HEK293 (cell line): ENCODE measurements around the gene NCLN.

Source experiments
- CTCF ChIA-PET: fragments of 350-600 bp; formaldehyde crosslinking; extraction: SDS; loops from one replicate; lab custom pipeline; 2021; ENCODE audit warnings: antibody characterized with exemption; lab: Yijun Ruan, JAX
- POLR2A ChIA-PET: fragments of 300-600 bp; formaldehyde crosslinking; extraction: SDS; loops from one replicate; lab custom pipeline; 2020; ENCODE audit warnings: antibody characterized with exemption, inconsistent platforms; lab: Yijun Ruan, JAX
- H3K27ac ChIP-seq: fragments of 200-500 bp; sonication (Bioruptor generic); 2 replicates; pipeline ENCODE4 v1.5.1; 2014; ENCODE audit warnings: low read depth, low read length, control low read depth, inconsistent platforms; ENCODE audit errors: extremely low read depth
- H3K36me3 ChIP-seq, 2 experiments: fragments of 200-500 bp in 1 of 2; sonication (Bioruptor generic) in 1 of 2; 1 replicate in 1 of 2; 2 replicates in 1 of 2; pipeline ENCODE4 v1.5.1; 2014 to 2017; ENCODE audit warnings: inconsistent platforms in 2 of 2, low read length in 2 of 2; ENCODE audit not compliant: control insufficient read depth in 2 of 2, insufficient read depth in 1 of 2
- H3K4me1 ChIP-seq: fragments of 200-500 bp; sonication (Bioruptor generic); 2 replicates; pipeline ENCODE4 v1.5.1; 2014; ENCODE audit warnings: mild to moderate bottlenecking, low read length, inconsistent platforms; ENCODE audit not compliant: control insufficient read depth, insufficient read depth
- H3K4me3 ChIP-seq: 2 replicates; pipeline ENCODE4 v1.5.1; 2011; ENCODE audit warnings: low read depth, mild to moderate bottlenecking, control low read depth, low read length, moderate library complexity
- H3K9me3 ChIP-seq: fragments of 200-500 bp; sonication (Bioruptor generic); 2 replicates; pipeline ENCODE4 v1.5.1; 2014; ENCODE audit warnings: low read depth, low read length, inconsistent platforms; ENCODE audit not compliant: control insufficient read depth, insufficient read depth
- GLI4 ChIP-seq: fragments of 450-650 bp; formaldehyde crosslinking; IDR thresholded peaks from 2 replicates; pipeline ENCODE4 v1.5.1; 2016; ENCODE audit warnings: missing biosample characterization, missing genetic modification characterization
- HIC1 ChIP-seq: fragments of 450-650 bp; formaldehyde crosslinking; IDR thresholded peaks from 2 replicates; pipeline ENCODE4 v1.5.1; 2016; ENCODE audit warnings: missing biosample characterization, missing genetic modification characterization
- PRDM4 ChIP-seq: fragments of 450-650 bp; formaldehyde crosslinking; IDR thresholded peaks from 2 replicates; pipeline ENCODE4 v1.5.1; 2017; ENCODE audit warnings: missing biosample characterization, missing genetic modification characterization
- SCRT2 ChIP-seq: fragments of 450-650 bp; formaldehyde crosslinking; IDR thresholded peaks from 2 replicates; pipeline ENCODE4 v1.5.1; 2016; ENCODE audit warnings: missing biosample characterization, missing genetic modification characterization
- ZBTB17 ChIP-seq: fragments of 450-650 bp; formaldehyde crosslinking; IDR thresholded peaks from 2 replicates; pipeline ENCODE4 v1.5.1; 2016; ENCODE audit warnings: missing biosample characterization, missing genetic modification characterization
- ZBTB7A ChIP-seq: fragments of 450-650 bp; formaldehyde crosslinking; IDR thresholded peaks from 2 replicates; pipeline ENCODE4 v1.5.1; 2016; ENCODE audit warnings: low read depth, missing biosample characterization, missing genetic modification characterization
- ZNF24 ChIP-seq: fragments of 450-650 bp; formaldehyde crosslinking; IDR thresholded peaks from 2 replicates; pipeline ENCODE4 v1.5.1; 2016; ENCODE audit warnings: missing biosample characterization, missing genetic modification characterization
- ZNF366 ChIP-seq: fragments of 450-650 bp; formaldehyde crosslinking; conservative IDR thresholded peaks from 2 replicates; pipeline ENCODE4 v1.5.1; 2016; ENCODE audit warnings: missing biosample characterization, missing genetic modification characterization
- ZNF521 ChIP-seq: fragments of 450-650 bp; formaldehyde crosslinking; IDR thresholded peaks from 2 replicates; pipeline ENCODE4 v1.5.1; 2017; ENCODE audit warnings: missing biosample characterization, mild to moderate bottlenecking, missing genetic modification characterization
- ZNF530 ChIP-seq: fragments of 450-650 bp; formaldehyde crosslinking; IDR thresholded peaks from 2 replicates; pipeline ENCODE4 v1.5.1; 2016; ENCODE audit warnings: low read depth, missing biosample characterization, missing genetic modification characterization
- ZNF624 ChIP-seq: fragments of 450-650 bp; formaldehyde crosslinking; IDR thresholded peaks from 2 replicates; pipeline ENCODE4 v1.5.1; 2017; ENCODE audit warnings: missing biosample characterization, missing genetic modification characterization
- ZNF664 ChIP-seq: fragments of 450-650 bp; formaldehyde crosslinking; IDR thresholded peaks from 2 replicates; pipeline ENCODE4 v1.5.1; 2016; ENCODE audit warnings: missing biosample characterization, missing genetic modification characterization
- TF ChIP-seq, protein P1 (sequence below): fragments of 450-650 bp; formaldehyde crosslinking; IDR thresholded peaks from 2 replicates; pipeline ENCODE4 v1.5.1; 2016; ENCODE audit warnings: missing biosample characterization, missing genetic modification characterization, borderline replicate concordance
- TF ChIP-seq, protein P2 (sequence below): fragments of 450-650 bp; formaldehyde crosslinking; IDR thresholded peaks from 2 replicates; pipeline ENCODE4 v1.5.1; 2016; ENCODE audit warnings: missing biosample characterization, missing genetic modification characterization

NCLN gene

DNA sequence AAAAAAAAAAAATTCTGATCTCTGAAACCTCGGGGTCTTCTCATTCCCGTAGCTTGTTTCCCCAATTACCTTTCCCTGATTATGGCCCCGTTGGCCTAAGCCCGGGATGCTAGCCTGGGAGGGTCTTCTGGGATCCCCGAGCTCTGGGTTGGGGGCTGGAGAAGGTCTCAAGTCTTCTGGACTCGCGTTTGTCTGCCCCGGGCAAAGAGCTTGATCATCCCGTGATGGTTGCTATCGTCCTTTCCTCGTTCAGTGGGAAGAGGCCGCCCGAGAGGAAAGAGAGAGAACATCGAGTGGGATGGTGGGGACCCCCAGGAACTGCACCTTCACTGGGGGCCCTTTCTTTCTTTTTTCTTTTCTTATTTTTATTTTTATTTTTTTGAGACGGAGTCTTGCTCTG is 47.5 kb upstream of the NCLN start:
- no peaks in the 10 kb centered on the region for H3K36me3 ChIP-seq
- ChIA-PET POLR2A (no interaction called here), CTCF (interaction anchor here (0.6 to 2.4 kb wide), 6 partner anchors 8 to 501 kb away, joined by 3 to 13 read pairs (median 4); no protein-coding TSS in a partner anchor)
- H3K4me3 ChIP-seq = no peak overlapping the region
- no peak overlapping the region for H3K27ac ChIP-seq
- TF ChIP-seq ZNF530 (tag by site-specific recombination) = no peak
- no peak for TF ChIP-seq ZNF521 (tag by site-specific recombination)
- TF ChIP-seq ZBTB7A (tag by site-specific recombination) = no peak
- TF ChIP-seq, protein P1, sequence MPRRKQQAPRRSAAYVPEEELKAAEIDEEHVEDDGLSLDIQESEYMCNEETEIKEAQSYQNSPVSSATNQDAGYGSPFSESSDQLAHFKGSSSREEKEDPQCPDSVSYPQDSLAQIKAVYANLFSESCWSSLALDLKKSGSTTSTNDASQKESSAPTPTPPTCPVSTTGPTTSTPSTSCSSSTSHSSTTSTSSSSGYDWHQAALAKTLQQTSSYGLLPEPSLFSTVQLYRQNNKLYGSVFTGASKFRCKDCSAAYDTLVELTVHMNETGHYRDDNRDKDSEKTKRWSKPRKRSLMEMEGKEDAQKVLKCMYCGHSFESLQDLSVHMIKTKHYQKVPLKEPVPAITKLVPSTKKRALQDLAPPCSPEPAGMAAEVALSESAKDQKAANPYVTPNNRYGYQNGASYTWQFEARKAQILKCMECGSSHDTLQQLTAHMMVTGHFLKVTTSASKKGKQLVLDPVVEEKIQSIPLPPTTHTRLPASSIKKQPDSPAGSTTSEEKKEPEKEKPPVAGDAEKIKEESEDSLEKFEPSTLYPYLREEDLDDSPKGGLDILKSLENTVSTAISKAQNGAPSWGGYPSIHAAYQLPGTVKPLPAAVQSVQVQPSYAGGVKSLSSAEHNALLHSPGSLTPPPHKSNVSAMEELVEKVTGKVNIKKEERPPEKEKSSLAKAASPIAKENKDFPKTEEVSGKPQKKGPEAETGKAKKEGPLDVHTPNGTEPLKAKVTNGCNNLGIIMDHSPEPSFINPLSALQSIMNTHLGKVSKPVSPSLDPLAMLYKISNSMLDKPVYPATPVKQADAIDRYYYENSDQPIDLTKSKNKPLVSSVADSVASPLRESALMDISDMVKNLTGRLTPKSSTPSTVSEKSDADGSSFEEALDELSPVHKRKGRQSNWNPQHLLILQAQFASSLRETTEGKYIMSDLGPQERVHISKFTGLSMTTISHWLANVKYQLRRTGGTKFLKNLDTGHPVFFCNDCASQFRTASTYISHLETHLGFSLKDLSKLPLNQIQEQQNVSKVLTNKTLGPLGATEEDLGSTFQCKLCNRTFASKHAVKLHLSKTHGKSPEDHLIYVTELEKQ = no peak
- TF ChIP-seq ZNF366 (tag by site-specific recombination) = no peak
- TF ChIP-seq HIC1 (tag by site-specific recombination) = no peak
- TF ChIP-seq, protein P2, sequence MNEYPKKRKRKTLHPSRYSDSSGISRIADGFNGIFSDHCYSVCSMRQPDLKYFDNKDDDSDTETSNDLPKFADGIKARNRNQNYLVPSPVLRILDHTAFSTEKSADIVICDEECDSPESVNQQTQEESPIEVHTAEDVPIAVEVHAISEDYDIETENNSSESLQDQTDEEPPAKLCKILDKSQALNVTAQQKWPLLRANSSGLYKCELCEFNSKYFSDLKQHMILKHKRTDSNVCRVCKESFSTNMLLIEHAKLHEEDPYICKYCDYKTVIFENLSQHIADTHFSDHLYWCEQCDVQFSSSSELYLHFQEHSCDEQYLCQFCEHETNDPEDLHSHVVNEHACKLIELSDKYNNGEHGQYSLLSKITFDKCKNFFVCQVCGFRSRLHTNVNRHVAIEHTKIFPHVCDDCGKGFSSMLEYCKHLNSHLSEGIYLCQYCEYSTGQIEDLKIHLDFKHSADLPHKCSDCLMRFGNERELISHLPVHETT = no peak
- no peak for TF ChIP-seq ZBTB17
- no peak for TF ChIP-seq PRDM4 (tag by site-specific recombination)
- H3K9me3 ChIP-seq = no peaks in the 10 kb centered on the region
- no peaks in the 10 kb centered on the region for H3K4me1 ChIP-seq

DNA sequence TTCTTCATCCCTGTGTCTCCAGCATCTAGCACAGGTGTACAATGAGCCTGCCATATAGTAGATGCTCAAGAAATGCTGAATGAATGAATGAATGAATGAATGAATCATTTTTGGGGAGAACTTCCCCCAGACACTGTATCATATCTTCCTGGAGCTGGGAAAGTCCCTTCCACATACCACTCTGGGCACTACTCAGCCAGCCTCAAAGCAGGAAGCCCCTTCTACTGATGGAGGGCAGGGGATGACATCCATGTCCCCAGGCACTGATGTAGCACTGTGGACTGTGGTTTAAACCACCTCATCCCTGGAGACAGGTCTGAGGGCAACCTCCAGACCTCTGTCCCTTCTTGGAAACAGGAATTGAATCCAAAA is 45.1 kb upstream of the NCLN start:
- Histone ChIP-seq H3K9me3 (no peaks in the 10 kb centered on the region), H3K4me1 (no peaks in the 10 kb centered on the region), H3K36me3 (no peaks in the 10 kb centered on the region), H3K4me3 (no peak overlapping the region), H3K27ac (no peak overlapping the region)
- ChIA-PET POLR2A (no interaction called here), CTCF (interaction anchor here (0.7 to 1.7 kb wide), 7 partner anchors 8 to 190 kb away, joined by 3 to 5 read pairs (median 3); no protein-coding TSS in a partner anchor)
- no peak for TF ChIP-seq ZNF624 (tag by site-specific recombination)
- peak; percentile 80 for TF ChIP-seq ZNF24 (tag by site-specific recombination)
- TF ChIP-seq ZNF664 (tag by site-specific recombination) = peak; percentile 70

DNA sequence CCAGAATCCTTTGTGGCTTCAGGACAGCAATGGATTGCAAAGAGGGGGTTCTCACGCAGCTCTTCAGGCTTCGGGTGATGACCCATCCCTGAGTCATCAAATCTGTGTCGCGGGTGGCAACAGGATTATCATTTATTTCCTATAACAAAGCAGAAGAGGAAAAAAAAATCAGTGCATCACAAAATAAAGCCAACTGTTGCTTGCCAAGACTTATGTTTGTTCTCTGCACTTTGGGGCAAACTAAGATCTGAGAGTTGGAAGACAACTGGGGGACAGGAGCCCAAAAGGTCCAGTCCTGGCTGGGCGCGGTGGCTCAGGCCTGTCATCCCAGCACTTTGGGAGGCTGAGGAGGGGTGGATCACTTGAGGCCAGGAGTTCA is 43.4 kb upstream of the NCLN start:
- Histone ChIP-seq H3K4me3 (no peak overlapping the region), H3K27ac (no peak overlapping the region), H3K9me3 (no peaks in the 10 kb centered on the region), H3K36me3 (no peaks in the 10 kb centered on the region), H3K4me1 (no peaks in the 10 kb centered on the region)
- ChIA-PET POLR2A (no interaction called here), CTCF (interaction anchor here (1.2 to 1.7 kb wide), 3 partner anchors 13 to 67 kb away, joined by 3 to 10 read pairs (median 5); no protein-coding TSS in a partner anchor)
- TF ChIP-seq GLI4 (tag by site-specific recombination) (no peak), SCRT2 (tag by site-specific recombination) (peak; percentile 77)
